ENCODE measurements around the gene MVB12B. TPM values are rescaled to one million over a fixed set of nuclear protein-coding genes. Genes with fewer than 3 reads are reported as not detected.

The MVB12B gene
- polyA plus RNA-seq, 1 experiment = 4.4 TPM

- ChIA-PET CTCF (interaction anchor here (1.6 to 2.0 kb wide), 2 partner anchors 26 to 32 kb away, joined by 4 to 6 read pairs; no protein-coding TSS in a partner anchor), POLR2A (no interaction called here)
- Histone ChIP-seq H3K27me3 (ENCODE audit: control insufficient read depth, insufficient read depth, low read length) (peaks cover 77% of the 10 kb centered on the region), H3K4me3 (ENCODE audit: low read depth, low read length) (no peak overlapping the region), H3K27ac (ENCODE audit: low read depth, low read length) (no peak overlapping the region), H3K9me3 (ENCODE audit: control insufficient read depth, insufficient read depth, low read length) (no peaks in the 10 kb centered on the region; the same call in 1 of the 2 replicates)
- DNase-seq (ENCODE audit: low read depth, low spot score) = no peak
- TF ChIP-seq, protein P1, sequence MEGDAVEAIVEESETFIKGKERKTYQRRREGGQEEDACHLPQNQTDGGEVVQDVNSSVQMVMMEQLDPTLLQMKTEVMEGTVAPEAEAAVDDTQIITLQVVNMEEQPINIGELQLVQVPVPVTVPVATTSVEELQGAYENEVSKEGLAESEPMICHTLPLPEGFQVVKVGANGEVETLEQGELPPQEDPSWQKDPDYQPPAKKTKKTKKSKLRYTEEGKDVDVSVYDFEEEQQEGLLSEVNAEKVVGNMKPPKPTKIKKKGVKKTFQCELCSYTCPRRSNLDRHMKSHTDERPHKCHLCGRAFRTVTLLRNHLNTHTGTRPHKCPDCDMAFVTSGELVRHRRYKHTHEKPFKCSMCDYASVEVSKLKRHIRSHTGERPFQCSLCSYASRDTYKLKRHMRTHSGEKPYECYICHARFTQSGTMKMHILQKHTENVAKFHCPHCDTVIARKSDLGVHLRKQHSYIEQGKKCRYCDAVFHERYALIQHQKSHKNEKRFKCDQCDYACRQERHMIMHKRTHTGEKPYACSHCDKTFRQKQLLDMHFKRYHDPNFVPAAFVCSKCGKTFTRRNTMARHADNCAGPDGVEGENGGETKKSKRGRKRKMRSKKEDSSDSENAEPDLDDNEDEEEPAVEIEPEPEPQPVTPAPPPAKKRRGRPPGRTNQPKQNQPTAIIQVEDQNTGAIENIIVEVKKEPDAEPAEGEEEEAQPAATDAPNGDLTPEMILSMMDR (IDR thresholded peaks at IDR 0.05; ENCODE audit: low read depth, low read length) = no peak
Observed at GRCh38 chr9:126532019-126532462, 205.4 kb downstream of the MVB12B start.

DNA sequence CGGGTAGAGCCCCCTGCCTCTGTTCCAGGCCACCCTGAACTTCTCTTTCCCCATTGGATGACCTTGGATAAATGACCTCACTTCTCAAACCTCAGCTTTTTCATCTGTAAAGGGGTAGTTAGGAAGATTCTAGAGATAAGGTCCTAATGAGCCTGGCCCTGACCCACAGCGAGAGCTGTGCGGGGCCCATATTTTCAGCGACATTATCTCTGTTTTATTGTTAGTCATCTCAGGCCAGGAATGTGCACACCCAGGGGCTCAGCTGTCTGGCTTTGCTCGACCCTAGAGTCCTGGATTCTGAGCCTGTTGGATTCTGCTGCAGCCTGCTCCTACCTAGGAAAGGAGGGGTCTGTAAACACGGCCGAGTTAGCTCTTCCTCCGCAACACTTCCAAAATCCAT, 205.9 kb downstream of the MVB12B start:
- POLR2A ChIA-PET = no interaction called here
- TF ChIP-seq, protein P1 (IDR thresholded peaks at IDR 0.05; ENCODE audit: low read depth, low read length) = no peak
- CTCF ChIA-PET = interaction anchor here (1.6 to 2.0 kb wide), 2 partner anchors 25 to 32 kb away, joined by 4 to 6 read pairs; no protein-coding TSS in a partner anchor
- Histone ChIP-seq H3K9me3 (ENCODE audit: control insufficient read depth, insufficient read depth, low read length) (no peaks in the 10 kb centered on the region; the same call in 1 of the 2 replicates), H3K4me3 (ENCODE audit: low read depth, low read length) (no peak overlapping the region), H3K27me3 (ENCODE audit: control insufficient read depth, insufficient read depth, low read length) (peaks cover 72% of the 10 kb centered on the region), H3K27ac (ENCODE audit: low read depth, low read length) (no peak overlapping the region)
- DNase-seq (ENCODE audit: low read depth, low spot score) = no peak

- no peak overlapping the region for H3K27ac ChIP-seq (ENCODE audit: low read depth, low read length)
- no peak overlapping the region for H3K4me3 ChIP-seq (ENCODE audit: low read depth, low read length)
- ChIA-PET POLR2A (no interaction called here), CTCF (interaction anchor here (0.5 to 2.0 kb wide), 3 partner anchors 25 to 1504 kb away, joined by 4 to 7 read pairs (median 6); no protein-coding TSS in a partner anchor)
- TF ChIP-seq, protein P1 (IDR thresholded peaks at IDR 0.05; ENCODE audit: low read depth, low read length) = no peak
- peaks cover 68% of the 10 kb centered on the region for H3K27me3 ChIP-seq (ENCODE audit: control insufficient read depth, insufficient read depth, low read length)
- no peaks in the 10 kb centered on the region; the same call in 1 of the 2 replicates for H3K9me3 ChIP-seq (ENCODE audit: control insufficient read depth, insufficient read depth, low read length)
- no peak for DNase-seq (ENCODE audit: low read depth, low spot score)
Observed at GRCh38 chr9:126532951-126533925, 206.6 kb downstream of the MVB12B start.

DNA sequence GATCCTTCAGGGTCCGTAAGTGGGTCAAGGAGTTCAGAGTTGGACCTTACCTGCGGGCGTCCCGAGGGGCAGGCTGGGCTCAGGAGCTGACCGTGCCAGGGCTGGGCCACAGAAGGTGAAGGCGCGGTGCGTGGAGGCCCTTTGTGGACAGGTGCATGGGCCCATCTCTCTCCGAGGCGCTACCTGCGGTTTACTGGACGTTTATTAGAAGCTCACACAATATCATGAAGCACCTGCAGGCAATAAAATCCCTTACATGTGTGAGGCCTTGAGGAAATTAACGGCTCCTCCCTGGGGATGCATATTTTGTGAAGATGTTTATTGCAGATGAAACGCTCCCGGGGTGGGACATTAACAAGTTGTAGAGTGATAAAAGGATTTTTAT, 207.3 kb downstream of the MVB12B start:
- POLR2A ChIA-PET = no interaction called here
- TF ChIP-seq, protein P1 (IDR thresholded peaks at IDR 0.05; ENCODE audit: low read depth, low read length) = no peak
- Histone ChIP-seq H3K9me3 (ENCODE audit: control insufficient read depth, insufficient read depth, low read length) (no peaks in the 10 kb centered on the region; the same call in 1 of the 2 replicates), H3K27me3 (ENCODE audit: control insufficient read depth, insufficient read depth, low read length) (peaks cover 62% of the 10 kb centered on the region), H3K27ac (ENCODE audit: low read depth, low read length) (no peak overlapping the region), H3K4me3 (ENCODE audit: low read depth, low read length) (no peak overlapping the region)
- CTCF ChIA-PET = no interaction called here
- DNase-seq (ENCODE audit: low read depth, low spot score) = no peak

Measured in AG04450 (cell line).